ENCODE results near the gene CTNS.

CTNS gene

GRCh38 chr17:3622977-3623594 is 13.5 kb upstream of the CTNS start:
- no peak for DNase-seq

- DNase-seq, result no peak
Measured at GRCh38 chr17:3626831-3627768, 9.5 kb upstream of the CTNS start.

DNA sequence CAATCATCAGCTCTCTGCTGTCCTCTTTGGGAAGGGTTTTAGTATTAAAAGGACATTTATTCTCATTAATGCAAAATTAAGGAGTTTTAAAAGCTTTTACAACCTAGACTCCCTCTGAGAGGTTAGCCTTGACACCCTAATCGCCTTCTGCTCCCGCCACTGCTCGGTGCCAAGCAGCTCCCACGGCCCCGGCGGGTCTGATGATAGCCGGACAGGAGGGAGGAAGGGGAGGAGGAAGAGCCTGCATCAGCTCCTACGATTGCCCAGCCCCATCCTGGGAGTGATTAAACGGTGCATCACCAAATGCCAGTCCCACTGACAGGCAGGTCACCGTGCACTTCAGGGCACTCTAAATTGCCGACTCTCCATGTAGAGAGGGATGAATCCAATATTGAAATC is 8.8 kb upstream of the CTNS start:
- DNase-seq, result no peak

DNA sequence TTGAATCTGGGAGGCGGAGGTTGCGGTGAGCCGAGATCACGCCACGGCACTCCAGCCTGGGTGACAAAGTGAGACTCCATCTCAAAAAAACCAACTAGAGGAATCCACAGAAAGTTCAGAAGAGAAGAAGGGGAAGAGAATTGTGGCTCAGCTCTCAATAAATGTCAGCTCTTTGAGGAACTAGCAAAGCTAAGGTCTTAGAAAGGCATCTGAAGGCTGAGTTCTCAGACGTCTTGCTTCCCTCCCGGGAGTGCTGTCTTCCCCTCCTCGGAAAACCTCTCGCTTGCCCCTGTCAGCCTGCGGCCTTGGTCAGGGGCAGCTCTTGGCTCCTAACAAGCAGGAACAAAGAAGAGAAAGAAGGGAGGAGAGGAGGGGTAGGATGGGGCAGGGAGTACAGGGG is 5.8 kb upstream of the CTNS start:
- DNase-seq, result no peak

DNA sequence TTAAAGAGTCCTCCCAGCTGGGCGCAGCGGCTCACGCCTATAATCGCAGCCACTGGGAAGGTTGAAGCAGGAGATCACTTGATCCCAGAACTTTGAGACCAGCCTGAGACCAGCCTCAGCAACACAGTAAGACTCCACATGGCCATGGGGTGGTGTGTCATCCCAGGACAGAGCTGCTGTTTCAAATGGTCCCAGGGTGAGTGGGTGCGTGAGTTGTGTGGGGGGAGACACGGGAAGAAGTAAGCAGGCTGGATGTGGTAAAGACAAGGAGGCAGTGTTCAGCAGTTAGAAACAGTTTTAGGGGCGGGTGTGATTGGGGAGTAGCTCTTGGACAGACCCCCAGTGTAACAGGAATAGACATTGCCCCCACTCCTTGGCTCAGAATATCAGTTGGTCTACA is 4.3 kb upstream of the CTNS start:
- no peak for DNase-seq

GRCh38 chr17:3635474-3636153 is 946 bp upstream of the CTNS start:
- peak; percentile 94 for DNase-seq

- no peak for DNase-seq
Measured at GRCh38 chr17:3636908-3637373, 381 bp downstream of the CTNS start.

DNA sequence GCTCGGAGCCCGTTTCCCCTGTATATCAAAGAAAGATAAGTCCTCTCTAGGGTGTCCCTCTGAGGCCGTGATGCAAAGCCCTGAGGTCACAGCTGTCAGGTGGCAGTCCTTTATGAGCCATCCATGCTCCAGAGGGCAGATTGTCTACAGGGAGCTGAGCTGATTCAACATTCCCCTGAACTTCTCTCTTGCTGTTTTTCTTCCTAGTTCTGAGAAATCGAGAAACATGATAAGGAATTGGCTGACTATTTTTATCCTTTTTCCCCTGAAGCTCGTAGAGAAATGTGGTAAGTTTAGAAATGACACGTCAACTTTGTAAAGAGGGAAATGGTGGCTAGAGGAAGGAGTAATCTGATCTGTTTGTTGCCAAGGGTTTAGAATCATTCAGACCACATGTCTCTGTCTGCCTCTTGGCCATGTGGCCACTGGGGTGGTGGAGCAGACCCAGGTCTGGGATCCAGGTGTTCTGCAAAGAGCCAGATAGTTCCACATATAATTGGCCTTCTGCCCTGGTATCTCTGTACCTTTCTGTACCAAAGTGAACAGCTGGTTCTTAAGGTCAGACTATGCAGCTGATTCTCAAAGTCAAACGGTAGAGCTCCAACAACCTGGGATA is 3.5 kb downstream of the CTNS start:
- no peak for DNase-seq

DNA sequence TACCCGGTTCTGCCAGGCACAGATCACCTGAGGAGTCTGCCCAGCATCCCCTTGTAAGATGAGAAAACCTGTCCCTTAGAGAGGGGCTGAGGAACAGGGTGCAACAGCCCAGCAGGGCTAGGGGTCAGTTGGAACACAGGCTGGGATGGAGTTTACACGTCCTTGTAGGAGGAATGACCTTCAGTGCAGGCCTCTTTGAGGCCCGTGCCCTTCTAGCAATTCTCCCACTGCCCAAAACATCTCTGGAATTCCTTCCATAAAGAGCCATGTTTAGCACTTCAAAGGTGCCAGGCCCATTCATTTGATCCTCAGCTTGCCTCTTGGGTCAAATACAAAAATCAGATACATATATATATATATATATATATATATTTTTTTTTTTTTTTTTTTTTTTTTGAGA is 4.5 kb downstream of the CTNS start:
- no peak for DNase-seq

DNA sequence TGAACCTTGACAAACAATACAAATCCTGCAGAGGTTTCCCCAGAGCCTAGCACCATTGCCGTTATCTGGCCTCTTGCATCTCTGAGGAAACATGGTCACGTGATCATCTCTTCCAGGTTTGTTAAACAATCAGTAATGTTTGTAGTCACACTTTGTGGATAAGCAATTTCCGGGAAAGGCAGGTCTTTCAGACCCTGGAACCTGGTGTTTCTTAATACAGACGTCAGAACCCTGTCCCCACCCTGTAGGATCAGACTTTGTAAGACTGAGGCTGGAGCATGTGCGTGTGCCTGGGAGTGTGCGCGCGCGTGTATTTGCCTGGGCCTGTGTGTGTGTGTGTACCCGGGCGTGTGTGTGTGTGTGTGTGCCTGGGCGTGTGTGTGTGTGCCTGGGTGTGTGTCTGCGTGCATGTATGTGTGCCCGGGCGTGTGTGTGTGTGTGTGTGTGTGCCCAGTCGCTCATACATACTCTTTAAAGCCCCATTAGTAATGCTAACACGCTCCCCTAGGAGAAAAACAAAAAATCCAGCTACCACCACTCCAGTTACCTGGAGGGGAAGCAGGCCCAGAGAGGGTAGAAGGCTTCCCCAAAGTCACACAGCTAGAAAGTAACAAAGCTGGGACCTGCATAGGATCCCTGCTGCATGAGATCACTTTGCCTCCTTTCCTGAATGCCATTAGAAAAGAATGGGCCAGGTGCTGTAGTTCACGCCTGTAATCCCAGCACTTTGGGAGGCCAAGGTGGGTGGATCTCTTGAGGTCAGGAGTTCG is 5.3 kb downstream of the CTNS start:
- no peak for DNase-seq

DNA sequence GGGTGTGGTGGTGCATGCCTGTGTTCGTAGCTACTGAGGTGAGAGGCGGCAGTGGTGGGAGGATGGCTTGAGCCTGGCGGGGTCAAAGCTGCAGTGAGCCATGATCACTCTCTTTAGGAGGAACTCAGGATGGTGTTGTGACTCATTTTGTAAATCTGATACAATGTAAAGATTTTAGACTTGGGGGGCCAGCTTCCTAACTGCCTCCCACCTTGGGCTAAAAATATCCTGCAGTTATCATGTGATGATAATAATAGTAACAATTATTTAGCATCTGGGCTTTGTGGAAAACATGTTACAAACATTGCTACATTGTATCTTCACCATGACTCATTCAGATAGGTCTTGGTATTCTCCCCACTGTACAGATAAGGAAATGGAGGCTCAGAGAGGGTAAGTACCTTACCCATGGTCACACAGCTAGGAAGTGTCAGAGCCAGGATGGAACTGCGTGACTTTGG is 7.4 kb downstream of the CTNS start:
- no peak for DNase-seq

DNA sequence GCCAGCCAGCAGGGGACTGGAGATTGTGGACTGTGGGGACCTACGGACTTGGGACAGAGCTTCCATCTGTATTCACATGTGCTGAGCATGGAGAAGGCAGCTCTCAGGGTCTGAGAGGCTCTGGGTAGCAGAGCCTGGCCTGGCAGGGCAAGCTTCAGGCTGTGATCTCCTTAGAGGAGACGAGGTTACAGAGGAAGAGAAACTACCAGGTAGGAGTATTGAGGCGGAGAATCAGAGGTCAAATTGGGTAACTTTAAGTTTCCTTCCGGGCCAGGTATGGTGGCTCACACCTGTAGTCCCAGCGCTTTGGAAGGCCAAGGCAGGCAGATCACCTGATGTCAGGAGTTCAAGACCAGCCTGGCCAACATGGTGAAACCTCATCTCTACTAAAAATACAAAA is 8.8 kb downstream of the CTNS start:
- no peak for DNase-seq

DNA sequence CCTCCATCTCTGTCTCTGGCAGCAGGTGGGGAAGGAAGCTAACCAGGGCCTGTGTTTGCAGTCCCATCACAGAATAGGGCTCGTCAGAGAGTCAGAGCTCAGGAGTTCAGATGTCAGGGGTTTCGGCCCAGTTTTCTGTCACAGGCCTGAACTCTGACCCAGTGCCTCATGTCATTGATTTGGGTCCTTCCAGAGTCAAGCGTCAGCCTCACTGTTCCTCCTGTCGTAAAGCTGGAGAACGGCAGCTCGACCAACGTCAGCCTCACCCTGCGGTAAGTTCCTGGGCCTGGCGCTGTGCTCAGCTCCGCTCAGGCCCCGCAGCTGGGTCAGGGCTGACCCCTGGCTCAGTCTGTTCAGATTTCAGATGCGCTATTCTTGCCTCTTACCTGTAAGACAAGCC is 10.7 kb downstream of the CTNS start:
- no peak for DNase-seq

GRCh38 chr17:3647769-3648555 is 11.4 kb downstream of the CTNS start:
- peak; percentile 45 for DNase-seq

- DNase-seq, result no peak
Measured at GRCh38 chr17:3655766-3656165, 19.2 kb downstream of the CTNS start.

DNA sequence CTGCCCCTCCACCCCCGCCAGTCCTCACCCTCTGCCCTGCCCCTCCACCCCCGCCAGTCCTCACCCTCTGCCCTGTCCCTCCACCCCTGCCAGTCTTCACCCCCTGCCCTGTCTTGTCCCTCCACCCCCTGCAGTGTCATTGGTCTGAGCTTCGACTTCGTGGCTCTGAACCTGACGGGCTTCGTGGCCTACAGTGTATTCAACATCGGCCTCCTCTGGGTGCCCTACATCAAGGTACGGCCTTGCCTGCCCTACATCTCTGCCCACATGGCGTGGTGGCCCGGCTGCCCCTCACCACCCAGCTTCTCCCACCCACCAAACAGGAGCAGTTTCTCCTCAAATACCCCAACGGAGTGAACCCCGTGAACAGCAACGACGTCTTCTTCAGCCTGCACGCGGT is 19.8 kb downstream of the CTNS start:
- no peak for DNase-seq

DNA sequence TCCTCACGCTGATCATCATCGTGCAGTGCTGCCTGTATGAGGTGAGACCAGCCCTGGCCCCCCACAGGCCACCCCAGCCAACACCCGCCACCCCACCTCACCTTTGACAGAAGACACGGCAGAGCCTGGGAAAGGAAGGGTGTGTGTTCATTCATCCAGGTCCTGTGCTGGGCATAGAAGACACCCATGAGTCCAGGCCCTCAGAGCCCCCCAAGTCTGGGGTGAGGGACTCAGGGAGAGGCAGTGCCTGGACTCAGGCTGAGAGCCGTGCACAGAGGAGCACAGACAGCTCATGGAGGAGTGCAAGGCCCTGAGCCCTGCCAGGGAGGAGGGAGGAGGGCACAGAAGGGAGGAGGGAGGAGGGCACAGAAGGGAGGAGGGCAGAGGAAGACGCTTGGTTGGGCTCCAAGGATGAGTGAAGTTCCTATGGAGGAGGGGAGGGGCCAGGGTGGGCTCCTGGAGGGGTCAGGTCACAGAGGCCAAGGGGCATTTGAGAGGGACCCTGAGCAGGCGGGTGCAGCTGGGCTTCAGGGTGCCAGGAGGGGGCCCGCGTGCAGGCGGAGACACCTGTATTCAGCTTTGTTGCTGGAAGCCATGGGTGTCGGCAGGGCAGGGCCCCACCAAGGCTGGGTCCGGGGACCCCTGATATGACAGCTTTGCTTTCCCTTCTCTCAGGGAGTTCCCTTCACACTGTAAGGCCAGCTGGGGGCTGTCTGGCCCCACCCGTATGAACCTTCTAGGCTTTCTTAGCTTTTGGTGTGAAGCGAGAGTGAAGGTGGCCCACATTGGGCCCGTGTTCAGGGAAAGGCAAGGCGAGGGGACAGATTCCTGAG is 20.4 kb downstream of the CTNS start:
- no peak for DNase-seq

DNA sequence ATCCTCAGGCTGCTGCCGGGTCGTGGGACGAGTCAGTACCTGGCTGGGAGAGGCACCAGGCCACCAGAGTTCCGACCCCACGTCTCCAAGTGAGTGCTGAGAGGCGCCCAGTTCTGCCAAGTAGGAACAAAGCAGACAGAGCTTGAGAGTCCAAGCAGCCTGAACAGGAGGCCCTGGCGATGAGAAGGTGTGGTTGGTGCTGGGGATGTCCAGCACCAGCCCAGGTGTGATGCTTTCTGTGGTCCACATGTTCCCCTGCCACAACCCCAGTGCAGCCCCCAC is 21.0 kb downstream of the CTNS start:
- no peak for DNase-seq

- no peak for DNase-seq
Measured at GRCh38 chr17:3657874-3658783, 21.6 kb downstream of the CTNS start.

All from right kidney (tissue), 1 donor.